ENCODE data around the gene ELK3.

- TF ChIP-seq JUNB (IDR thresholded peaks at IDR 0.05; ENCODE audit: unreplicated experiment) = no peak
- no peak for TF ChIP-seq CTCF (conservative IDR thresholded peaks at IDR 0.05; ENCODE audit: low read depth in 2 of 2)
- no peak for TF ChIP-seq EZH2phosphoT487 (IDR thresholded peaks at IDR 0.05; ENCODE audit: unreplicated experiment)
- TF ChIP-seq POLR2AphosphoS5 (IDR thresholded peaks at IDR 0.05; ENCODE audit: low read depth) = no peak
- no peak for TF ChIP-seq ZNF114 (CRISPR knock-in tag; IDR thresholded peaks at IDR 0.05)
- no peak for TF ChIP-seq EZH2 (IDR thresholded peaks at IDR 0.05; ENCODE audit: low read depth, unreplicated experiment)
- no peak for TF ChIP-seq REST (IDR thresholded peaks at IDR 0.05; ENCODE audit: unreplicated experiment)
- TF ChIP-seq ETS1 (IDR thresholded peaks at IDR 0.05) = no peak
- TF ChIP-seq CREB1 (CRISPR knock-in tag; IDR thresholded peaks at IDR 0.05; ENCODE audit: low read depth) = no peak
These were observed 38.4 kb upstream of the ELK3 start for GRCh38 chr12:96155781-96156180.

Measured in GM23338 (cell line).